ENCODE data around the gene GNAI1. TPM values are rescaled to one million over a fixed set of nuclear protein-coding genes. Genes with fewer than 3 reads are reported as not detected.
"Not testable (repeated sequence)": the region's sequence is repeated elsewhere in the genome, so short reads cannot be mapped to it uniquely, and the experiment has no call there.

The GNAI1 gene
- total and polyA plus RNA-seq, 2 of the 13 experiments (the other 11 are each of a cell fraction or from before 2014, with no cell fraction given) = 3.5 to 5.7 TPM

- TF ChIP-seq THAP7 (CRISPR knock-in tag; IDR thresholded peaks at IDR 0.05) (no peak), NONO (IDR thresholded peaks at IDR 0.05) (no peak), NONO (CRISPR knock-in tag; conservative IDR thresholded peaks at IDR 0.05) (no peak), SNAPC4 (CRISPR knock-in tag; IDR thresholded peaks at IDR 0.05) (no peak)
- TF ChIP-seq, protein P1, sequence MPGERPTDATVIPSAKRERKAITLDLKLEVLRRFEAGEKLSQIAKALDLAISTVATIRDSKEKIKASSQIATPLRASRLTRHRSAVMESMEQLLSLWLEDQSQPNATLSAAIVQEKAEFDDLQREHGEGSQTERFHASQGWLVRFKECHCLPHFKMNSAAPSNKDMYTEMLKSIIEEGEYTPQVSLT (CRISPR knock-in tag; IDR thresholded peaks at IDR 0.05; ENCODE audit: borderline replicate concordance, low read depth) = no peak
Measured at GRCh38 chr7:80155374-80155773, 20.7 kb downstream of the GNAI1 start (continued).

DNA sequence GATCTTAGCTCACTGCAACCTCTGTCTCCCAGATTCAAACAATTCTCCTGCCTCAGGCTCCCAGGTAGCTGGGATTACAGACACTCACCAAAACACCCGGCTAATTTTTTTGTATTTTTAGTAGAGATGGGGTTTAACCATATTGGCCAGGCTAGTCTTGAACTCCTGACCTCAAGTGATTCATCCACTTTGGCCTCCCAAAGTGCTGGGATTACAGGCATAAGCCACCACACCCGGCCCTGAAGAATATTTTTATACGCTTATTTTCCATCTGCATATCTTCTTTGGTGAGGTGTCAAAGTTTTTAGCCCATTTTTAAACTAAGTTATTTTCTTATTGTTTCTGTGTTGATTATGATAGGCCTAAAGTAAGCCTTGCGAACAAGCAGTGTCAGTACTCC lies 23.1 kb downstream of the GNAI1 start:
- POLR2A ChIA-PET; H2AFZ ChIP-seq (ENCODE audit: low read length); H3K27me3 ChIP-seq (ENCODE audit: control insufficient read depth in 1 of 2, insufficient read depth in 2 of 2, low read length in 2 of 2); CTCF ChIA-PET (ENCODE audit: low intra/inter-chr PET ratio, low total read pairs); H3K4me2 ChIP-seq (ENCODE audit: low read depth, low read length); H4K20me1 ChIP-seq (ENCODE audit: insufficient read depth, low read length); H3K27ac ChIP-seq (ENCODE audit: extremely low read length, insufficient read depth, low read length); H3K9me3 ChIP-seq (ENCODE audit: low read length); BruUV-seq (replicated peaks); DNase-seq (ENCODE audit: low spot score); H3K36me3 ChIP-seq (replicated peaks in 1 of 2; ENCODE audit: control insufficient read depth in 1 of 2, insufficient read depth in 2 of 2, low read length in 2 of 2); ATAC-seq; H3K9ac ChIP-seq (ENCODE audit: insufficient read depth, low read depth, low read length); in situ Hi-C loops (cut with HindIII; ENCODE audit: extremely low pct_ligation_motif_present, low pct_unique_long_range_greater_than_20kb); H3K4me3 ChIP-seq (replicated peaks in 1 of 3; ENCODE audit: insufficient read depth in 1 of 3, low read depth in 2 of 3, low read length in 3 of 3); FAIRE-seq; H3K4me1 ChIP-seq (ENCODE audit: insufficient read depth, low read length); H3K79me2 ChIP-seq (ENCODE audit: insufficient read depth, low read length); intact Hi-C loops (cut with micrococcal nuclease; ENCODE audit: unreplicated experiment): not testable (repeated sequence)
- 89% methylated on average over 4 of the region's 4 CpGs for WGBS (ENCODE audit: low lambda C conversion rate)
